CD4-positive, alpha-beta memory T cell (primary cell): Measurements from ENCODE around the gene EIF2B1. TPM values are rescaled to one million over a fixed set of nuclear protein-coding genes. Genes with fewer than 3 reads are reported as not detected.

Experiments
- CTCF ChIA-PET: fragments of 350-600 bp; sonication (Branson Sonifier 250); formaldehyde crosslinking; loops from one replicate; lab custom pipeline; 2021; ENCODE audit warnings: inconsistent platforms; ENCODE audit not compliant: partially characterized antibody; lab: Charles Lee
- POLR2A ChIA-PET: fragments of 350-600 bp; sonication (Branson Sonifier 250); formaldehyde crosslinking; loops from one replicate; lab custom pipeline; 2021; ENCODE audit not compliant: partially characterized antibody; lab: Charles Lee
- DNase-seq, 5 donors: peaks; one replicate each; pipeline versions ENCODE4 v3.0.0 to v3.0.0-alpha.2; 2020 to 2022; ENCODE audit warnings: mixed read lengths in 1 of 5
- H3K27ac ChIP-seq: one replicate; pipeline ENCODE4 v1.7.0; 2013; ENCODE audit warnings: low read depth, low read length
- H3K27me3 ChIP-seq: 2 replicates; pipeline ENCODE4 v1.7.0; 2013; ENCODE audit warnings: mild to moderate bottlenecking, low read length, moderate library complexity; ENCODE audit not compliant: insufficient read depth
- H3K36me3 ChIP-seq: 2 replicates; pipeline ENCODE4 v1.7.0; 2013; ENCODE audit warnings: mild to moderate bottlenecking, low read length, moderate library complexity; ENCODE audit not compliant: insufficient read depth
- H3K4me1 ChIP-seq: 2 replicates; pipeline ENCODE4 v1.7.0; 2013; ENCODE audit warnings: mild to moderate bottlenecking, low read length, moderate library complexity; ENCODE audit not compliant: insufficient read depth
- H3K4me3 ChIP-seq, 2 donors: one replicate each; pipeline ENCODE4 v1.7.0; 2013; ENCODE audit warnings: low read length in 2 of 2, mild to moderate bottlenecking in 1 of 2
- H3K9me3 ChIP-seq, 2 donors: one replicate each; pipeline ENCODE4 v1.7.0; 2013; ENCODE audit warnings: low read length in 2 of 2, control low read depth in 1 of 2; ENCODE audit not compliant: control insufficient read depth in 1 of 2
- H3K27ac Mint-ChIP-seq, 7 donors: one replicate each; pipeline ENCODE4 v1.8.0; 2020 to 2021; ENCODE audit warnings: mixed read lengths in 7 of 7, mild to moderate bottlenecking in 6 of 7, inconsistent platforms in 3 of 7, moderate library complexity in 3 of 7
- H3K27me3 Mint-ChIP-seq, 2 donors: one replicate each; pipeline ENCODE4 v1.8.0; 2020 to 2021; ENCODE audit warnings: mixed read lengths in 2 of 2
- H3K36me3 Mint-ChIP-seq, 2 donors: one replicate each; pipeline ENCODE4 v1.8.0; 2020 to 2021; ENCODE audit warnings: mixed read lengths in 2 of 2, inconsistent platforms in 1 of 2, mild to moderate bottlenecking in 1 of 2
- H3K4me1 Mint-ChIP-seq, 4 donors: one replicate each; pipeline ENCODE4 v1.8.0; 2020 to 2021; ENCODE audit warnings: mixed read lengths in 4 of 4, mild to moderate bottlenecking in 1 of 4
- H3K4me3 Mint-ChIP-seq, 8 donors: one replicate each; pipeline ENCODE4 v1.8.0; 2020 to 2021; ENCODE audit warnings: mixed read lengths in 8 of 8, mild to moderate bottlenecking in 7 of 8, moderate library complexity in 6 of 8, inconsistent platforms in 3 of 8
- H3K9me3 Mint-ChIP-seq, 8 donors: one replicate each; pipeline ENCODE4 v1.8.0; 2020 to 2021; ENCODE audit warnings: mixed read lengths in 8 of 8, mild to moderate bottlenecking in 5 of 8, inconsistent platforms in 3 of 8, moderate library complexity in 1 of 8
- intact Hi-C: fragments of 100-400 bp; cut with micrococcal nuclease; formaldehyde crosslinking; loops from one replicate; pipeline ENCODE4 v1.15.1; 2023
- polyA plus RNA-seq, 2 donors: library from polyadenylated mRNA; unstranded; fragments of 300-500 nt; fragmentation: Illumina TruSeq; gene quantifications; one replicate each; pipeline ENCODE4 v1.2.3, GENCODE V29; 2021
- total RNA-seq, 2 experiments: library from RNA; stranded (reverse); gene quantifications; one replicate each; pipeline ENCODE4 v1.2.3, GENCODE V29; 2021

EIF2B1 gene
- total and polyA plus RNA-seq, 4 experiments from 2014 or later, result 50.3 to 87.9 (median 54.5) TPM

DNA sequence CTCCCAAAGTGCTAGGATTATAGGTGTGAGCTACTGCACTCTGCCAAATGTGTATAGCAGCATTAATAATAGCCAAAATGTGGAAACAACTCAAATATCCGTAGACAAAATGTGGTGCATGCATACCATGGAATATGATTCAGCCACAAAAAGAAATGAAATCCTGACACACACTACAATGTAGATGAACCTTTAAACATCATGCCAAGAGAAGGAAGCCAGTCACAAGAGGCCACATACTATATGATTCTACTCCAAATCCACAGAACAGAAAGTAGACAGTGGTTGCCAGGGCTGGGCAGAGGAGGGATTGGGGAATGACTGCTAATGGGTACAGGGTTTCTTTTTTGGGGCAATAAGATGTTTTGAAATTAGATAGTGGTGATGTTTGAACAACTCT is 56.9 kb downstream of the EIF2B1 start:
- peaks cover 2 to 10% (median 6%) of the 10 kb centered on the region in 4 donors for H3K4me1 Mint-ChIP-seq
- intact Hi-C loops, result no loop called here
- ChIA-PET CTCF (interaction anchor here (1.2 kb wide), 1 partner anchor 19 kb away, joined by 3 read pairs; no protein-coding TSS in a partner anchor), POLR2A (interaction anchor here (1.2 kb wide), 1 partner anchor 44 kb away, joined by 3 read pairs; the partner anchor contains the start of gene RILPL1)
- Histone ChIP-seq H3K27me3 (no peaks in the 10 kb centered on the region), H3K4me1 (no peaks in the 10 kb centered on the region), H3K36me3 (no peaks in the 10 kb centered on the region), H3K9me3 (no peaks in the 10 kb centered on the region), H3K27ac (no peak overlapping the region), H3K4me3 (no peak overlapping the region)
- H3K27me3 Mint-ChIP-seq, result no peaks in the 10 kb centered on the region
- H3K27ac Mint-ChIP-seq, result no peak overlapping the region
- H3K36me3 Mint-ChIP-seq, result no peaks in the 10 kb centered on the region
- H3K9me3 Mint-ChIP-seq, result no peaks in the 10 kb centered on the region
- no peak for DNase-seq
- H3K4me3 Mint-ChIP-seq, result no peak overlapping the region

DNA sequence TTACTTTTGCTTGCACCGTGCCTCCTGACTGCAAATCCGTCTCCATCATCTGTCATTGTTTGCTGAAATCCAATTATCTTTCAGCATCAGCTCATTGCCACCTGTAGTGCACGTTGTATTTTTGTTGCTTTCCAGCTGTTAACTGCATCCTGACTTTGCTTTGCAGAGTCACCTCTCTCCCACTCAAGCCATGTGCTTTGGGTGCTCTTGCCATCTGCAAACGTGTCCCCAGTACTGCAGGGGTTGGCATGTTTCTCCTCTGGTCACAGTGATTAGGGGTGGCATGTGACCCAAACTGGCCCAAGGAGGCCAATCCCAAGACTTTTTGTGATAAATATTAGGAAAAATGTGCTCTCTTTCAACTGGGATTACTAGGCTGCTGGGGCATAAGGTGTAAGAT is 59.6 kb downstream of the EIF2B1 start:
- Mint-ChIP-seq H3K4me1 (peaks cover 0 to 6% (median 3%) of the 10 kb centered on the region in 4 donors), H3K27ac (peak overlapping the region in 2 of 7 donors; percentile 77 to 84), H3K9me3 (no peaks in the 10 kb centered on the region), H3K36me3 (no peaks in the 10 kb centered on the region), H3K4me3 (no peak overlapping the region), H3K27me3 (no peaks in the 10 kb centered on the region)
- no peaks in the 10 kb centered on the region for H3K4me1 ChIP-seq
- H3K4me3 ChIP-seq, result no peak overlapping the region
- ChIA-PET POLR2A (no interaction called here), CTCF (interaction anchor here (2.6 kb wide), 1 partner anchor 9 kb away, joined by 11 read pairs; no protein-coding TSS in a partner anchor)
- no peaks in the 10 kb centered on the region for H3K9me3 ChIP-seq
- no peaks in the 10 kb centered on the region for H3K36me3 ChIP-seq
- intact Hi-C loops, result no loop called here
- H3K27me3 ChIP-seq, result no peaks in the 10 kb centered on the region
- no peak overlapping the region for H3K27ac ChIP-seq
- no peak for DNase-seq

DNA sequence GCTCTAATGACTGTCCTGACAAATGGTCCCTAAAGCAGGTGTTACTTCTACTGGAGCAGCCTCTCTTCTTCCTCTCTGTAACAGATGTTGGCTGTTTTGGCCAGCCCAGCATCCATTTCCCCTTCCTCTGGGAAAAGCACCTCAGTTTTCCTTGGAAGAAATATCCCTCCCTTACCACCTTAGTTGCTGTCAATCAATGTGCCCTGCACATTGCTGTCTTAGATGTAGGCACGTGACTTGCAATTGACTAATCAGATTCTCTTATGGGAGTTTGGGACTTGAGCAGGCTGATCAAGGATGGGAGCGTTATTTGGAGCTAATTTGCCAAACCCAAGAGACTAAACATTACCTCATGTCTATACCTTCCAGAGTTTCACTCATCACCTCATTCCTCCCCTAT is 61.1 kb downstream of the EIF2B1 start:
- H3K27ac Mint-ChIP-seq, result peak overlapping the region in 1 of 7 donors; percentile 13
- no peaks in the 10 kb centered on the region for H3K27me3 Mint-ChIP-seq
- CTCF ChIA-PET, result interaction anchor here (2.6 kb wide), 1 partner anchor 10 kb away, joined by 11 read pairs; no protein-coding TSS in a partner anchor

DNA sequence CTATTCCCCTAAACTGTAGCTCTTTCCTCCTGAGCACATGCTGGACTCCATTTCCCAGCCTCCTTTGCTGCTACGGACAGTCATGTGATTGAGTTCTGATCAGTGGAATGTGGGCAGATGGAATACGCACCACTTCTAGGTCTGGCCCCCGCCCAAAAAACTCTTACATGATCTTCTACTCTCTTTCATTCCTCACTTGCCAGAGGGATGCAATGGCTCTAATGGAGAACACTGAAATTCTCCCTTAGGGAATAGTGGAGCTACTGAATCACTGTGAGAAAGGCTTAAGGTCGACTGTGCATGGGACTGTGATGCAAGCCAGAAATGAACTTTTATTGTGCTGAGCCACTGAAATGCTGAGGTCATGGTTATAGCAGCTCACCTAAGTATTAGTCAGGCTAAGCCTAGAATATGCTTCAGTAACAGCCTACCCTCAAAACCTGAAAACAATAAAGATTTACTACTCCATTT is 62.1 kb downstream of the EIF2B1 start:
- no peaks in the 10 kb centered on the region for H3K9me3 ChIP-seq
- H3K27me3 ChIP-seq, result no peaks in the 10 kb centered on the region
- intact Hi-C loops, result no loop called here
- DNase-seq, result no peak
- Mint-ChIP-seq H3K9me3 (no peaks in the 10 kb centered on the region), H3K27me3 (no peaks in the 10 kb centered on the region), H3K36me3 (no peaks in the 10 kb centered on the region), H3K27ac (peak overlapping the region in 2 of 7 donors; percentile 39 to 57), H3K4me1 (peaks cover 0 to 6% (median 3%) of the 10 kb centered on the region in 4 donors), H3K4me3 (no peak overlapping the region)
- ChIA-PET POLR2A (no interaction called here), CTCF (interaction anchor here (0.8 kb wide), 1 partner anchor 12 kb away, joined by 3 read pairs; no protein-coding TSS in a partner anchor)
- H3K36me3 ChIP-seq, result no peaks in the 10 kb centered on the region
- no peak overlapping the region for H3K4me3 ChIP-seq
- no peak overlapping the region for H3K27ac ChIP-seq
- no peaks in the 10 kb centered on the region for H3K4me1 ChIP-seq

More for the DNA sequence above, 61.1 kb downstream of the EIF2B1 start:
- POLR2A ChIA-PET, result no interaction called here
- no peaks in the 10 kb centered on the region for H3K4me1 ChIP-seq
- no peak overlapping the region for H3K27ac ChIP-seq
- no peaks in the 10 kb centered on the region for H3K27me3 ChIP-seq
- Mint-ChIP-seq H3K4me3 (no peak overlapping the region), H3K9me3 (no peaks in the 10 kb centered on the region), H3K36me3 (no peaks in the 10 kb centered on the region), H3K4me1 (peaks cover 0 to 6% (median 3%) of the 10 kb centered on the region in 4 donors)
- intact Hi-C loops, result no loop called here
- H3K36me3 ChIP-seq, result no peaks in the 10 kb centered on the region
- no peaks in the 10 kb centered on the region for H3K9me3 ChIP-seq
- DNase-seq, result no peak
- no peak overlapping the region for H3K4me3 ChIP-seq

Other genes with a start within 250 kb of the EIF2B1 start
- gene KMT5A, start 249.6 kb downstream of the EIF2B1 start, total RNA-seq, result 10 to 100 TPM; 31.5 to 35.9 TPM
- gene KMT5A, start 249.6 kb downstream of the EIF2B1 start, polyA plus RNA-seq, result 1 to 10 TPM; 1.0 to 4.3 TPM
- gene RILPL2, start 197.0 kb downstream of the EIF2B1 start, total RNA-seq, result 10 to 100 TPM; 11.6 to 11.9 TPM
- 10 to 100 TPM; 13.3 to 13.7 TPM for gene RILPL2, start 197.0 kb downstream of the EIF2B1 start, polyA plus RNA-seq
- 10 to 100 TPM; 44.0 to 49.5 TPM for gene SNRNP35, start 175.5 kb downstream of the EIF2B1 start, total RNA-seq
- 10 to 100 TPM; 39.0 to 40.4 TPM for gene SNRNP35, start 175.5 kb downstream of the EIF2B1 start, polyA plus RNA-seq
- gene RILPL1, start 100.0 kb downstream of the EIF2B1 start, total RNA-seq, result 1 to 10 TPM; 8.1 to 8.5 TPM
- under 1 TPM in 1 of 2 donors, not detected in 1; 0.54 TPM for gene RILPL1, start 100.0 kb downstream of the EIF2B1 start, polyA plus RNA-seq
- 100 to 1,000 TPM; 141 to 142 TPM for gene TMED2, start 49.1 kb downstream of the EIF2B1 start, total RNA-seq
- gene TMED2, start 49.1 kb downstream of the EIF2B1 start, polyA plus RNA-seq, result 100 to 1,000 TPM; 308 to 640 TPM
- 10 to 100 TPM; 50.5 to 58.7 TPM for gene DDX55, start 31.6 kb downstream of the EIF2B1 start, total RNA-seq
- gene DDX55, start 31.6 kb downstream of the EIF2B1 start, polyA plus RNA-seq, result 10 to 100 TPM; 19.4 to 22.4 TPM
- gene GTF2H3, start 143 bp upstream of the EIF2B1 start, total RNA-seq, result 10 to 100 TPM; 18.9 to 24.6 TPM
- gene GTF2H3, start 143 bp upstream of the EIF2B1 start, polyA plus RNA-seq, result 10 to 100 TPM; 25.8 to 30.7 TPM
- gene TCTN2, start 37.4 kb upstream of the EIF2B1 start, total RNA-seq, result 1 to 10 TPM; 8.1 to 10.0 TPM
- gene TCTN2, start 37.4 kb upstream of the EIF2B1 start, polyA plus RNA-seq, result 1 to 10 TPM; 1.0 to 2.3 TPM
- gene ATP6V0A2, start 78.7 kb upstream of the EIF2B1 start, total RNA-seq, result 10 to 100 TPM; 43.8 to 46.1 TPM
- 10 to 100 TPM; 15.3 to 24.0 TPM for gene ATP6V0A2, start 78.7 kb upstream of the EIF2B1 start, polyA plus RNA-seq
- under 1 TPM; 0.06 to 0.08 TPM for gene DNAH10, start 128.6 kb upstream of the EIF2B1 start, total RNA-seq
- under 1 TPM in 1 of 2 donors, not detected in 1; 0.06 TPM for gene DNAH10, start 128.6 kb upstream of the EIF2B1 start, polyA plus RNA-seq